Stomach (tissue), 4 donors: ENCODE results near the gene PLPP6.

Experiments
- EP300 ChIP-seq: sonication (generic); formaldehyde crosslinking; IDR thresholded peaks from one replicate; pipeline ENCODE4 v1.6.1; 2017; ENCODE audit warnings: antibody characterized with exemption
- POLR2A ChIP-seq, 4 donors: fragments of 450-650 bp; IDR thresholded peaks; one replicate each; pipeline ENCODE4 v1.6.1; 2016; ENCODE audit warnings: antibody characterized with exemption in 4 of 4, control low read depth in 2 of 4, mild to moderate bottlenecking in 1 of 4, moderate library complexity in 1 of 4
- POLR2AphosphoS5 ChIP-seq, 3 donors: sonication (generic); formaldehyde crosslinking; IDR thresholded peaks; one replicate each; pipeline ENCODE4 v1.6.1; 2016; ENCODE audit warnings: antibody characterized with exemption in 3 of 3
- TF ChIP-seq, protein P1 (sequence below), 7 experiments: fragments of 450-650 bp in 4 of 7; fragments of 200-600 bp in 3 of 7; sonication (generic) in 3 of 7; IDR thresholded peaks; one replicate each; pipeline ENCODE4 v1.5.1; 2016 to 2019; ENCODE audit warnings: antibody characterized with exemption in 7 of 7, control low read depth in 2 of 7, mild to moderate bottlenecking in 1 of 7

DNA sequence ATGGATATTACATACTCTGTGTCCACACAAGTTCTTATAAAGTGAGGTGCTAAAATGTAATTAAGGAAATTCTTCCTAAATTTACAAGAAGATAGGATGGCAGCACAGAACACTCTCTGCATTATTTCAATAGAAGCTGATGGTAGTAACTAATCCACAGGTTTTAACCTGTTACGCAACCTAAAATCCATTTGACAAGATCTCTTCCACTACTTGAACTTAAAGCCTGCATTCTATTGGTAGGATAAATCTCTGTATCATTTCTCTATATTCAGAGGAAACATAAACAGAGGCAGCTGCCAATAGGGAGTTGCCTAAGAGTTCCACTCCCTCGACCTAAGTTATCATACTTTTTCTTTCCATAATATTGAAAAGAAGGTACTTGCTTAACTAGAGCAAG, 38.8 kb downstream of the PLPP6 start:
- TF ChIP-seq, protein P1, sequence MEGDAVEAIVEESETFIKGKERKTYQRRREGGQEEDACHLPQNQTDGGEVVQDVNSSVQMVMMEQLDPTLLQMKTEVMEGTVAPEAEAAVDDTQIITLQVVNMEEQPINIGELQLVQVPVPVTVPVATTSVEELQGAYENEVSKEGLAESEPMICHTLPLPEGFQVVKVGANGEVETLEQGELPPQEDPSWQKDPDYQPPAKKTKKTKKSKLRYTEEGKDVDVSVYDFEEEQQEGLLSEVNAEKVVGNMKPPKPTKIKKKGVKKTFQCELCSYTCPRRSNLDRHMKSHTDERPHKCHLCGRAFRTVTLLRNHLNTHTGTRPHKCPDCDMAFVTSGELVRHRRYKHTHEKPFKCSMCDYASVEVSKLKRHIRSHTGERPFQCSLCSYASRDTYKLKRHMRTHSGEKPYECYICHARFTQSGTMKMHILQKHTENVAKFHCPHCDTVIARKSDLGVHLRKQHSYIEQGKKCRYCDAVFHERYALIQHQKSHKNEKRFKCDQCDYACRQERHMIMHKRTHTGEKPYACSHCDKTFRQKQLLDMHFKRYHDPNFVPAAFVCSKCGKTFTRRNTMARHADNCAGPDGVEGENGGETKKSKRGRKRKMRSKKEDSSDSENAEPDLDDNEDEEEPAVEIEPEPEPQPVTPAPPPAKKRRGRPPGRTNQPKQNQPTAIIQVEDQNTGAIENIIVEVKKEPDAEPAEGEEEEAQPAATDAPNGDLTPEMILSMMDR (IDR thresholded peaks at IDR 0.05): no peak
- TF ChIP-seq POLR2A (IDR thresholded peaks at IDR 0.05): no peak
- TF ChIP-seq EP300: no peak
- no peak for TF ChIP-seq POLR2AphosphoS5 (IDR thresholded peaks at IDR 0.05)
